HG02759 (cell line): ENCODE data around the gene MRPS15.
"Not testable (repeated sequence)": the region's sequence is repeated elsewhere in the genome, so short reads cannot be mapped to it uniquely, and the experiment has no call there.

Experiments
- ATAC-seq: cut with Tn5 transposase; IDR thresholded peaks from one replicate; pipeline ENCODE4 v1.9.1; 2021; ENCODE audit warnings: mild to moderate bottlenecking, moderate library complexity; ENCODE audit not compliant: unreplicated experiment

The MRPS15 gene

GRCh38 chr1:36484099-36484498 is 19.9 kb upstream of the MRPS15 start:
- no peak for ATAC-seq

DNA sequence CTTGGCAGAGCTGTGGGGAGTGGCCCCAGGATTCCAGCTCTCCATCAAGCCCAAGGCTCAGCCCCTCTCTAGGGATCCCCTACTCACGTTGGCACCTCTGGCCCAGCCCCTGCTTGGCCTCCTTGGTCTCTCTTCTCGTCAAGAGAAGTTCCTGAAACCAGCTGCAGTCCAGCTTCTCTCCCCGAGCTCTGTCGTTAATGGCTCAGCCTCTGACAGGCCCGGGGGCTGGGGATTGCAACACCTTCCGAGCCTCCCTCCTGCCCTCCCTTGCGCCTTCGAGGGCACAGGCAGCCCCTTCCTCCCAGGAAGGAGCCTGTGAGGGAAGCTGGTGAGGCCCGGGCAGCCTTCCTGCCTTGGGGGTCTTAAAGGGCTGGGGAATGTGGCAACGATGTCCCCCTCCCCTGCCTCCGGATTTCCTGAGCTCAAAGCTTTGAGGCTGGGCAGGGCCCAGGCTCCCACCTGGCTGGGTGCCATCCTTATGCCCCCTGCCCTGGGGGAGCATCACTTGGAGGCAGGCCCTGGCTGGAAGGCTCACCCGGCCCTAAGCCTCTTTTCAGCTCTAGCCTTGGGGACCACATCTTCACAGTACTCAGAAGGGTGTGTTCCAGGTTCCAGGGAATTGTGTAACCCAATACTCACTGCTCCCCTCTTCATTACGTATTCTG is 18.7 kb upstream of the MRPS15 start, which contains the start of gene CSF3R:
CSF3R (minus strand) TSS at position 190 of the 665 bp plus-strand sequence. CDS start 3,417 bp downstream, outside the sequence.
- ATAC-seq: no peak

DNA sequence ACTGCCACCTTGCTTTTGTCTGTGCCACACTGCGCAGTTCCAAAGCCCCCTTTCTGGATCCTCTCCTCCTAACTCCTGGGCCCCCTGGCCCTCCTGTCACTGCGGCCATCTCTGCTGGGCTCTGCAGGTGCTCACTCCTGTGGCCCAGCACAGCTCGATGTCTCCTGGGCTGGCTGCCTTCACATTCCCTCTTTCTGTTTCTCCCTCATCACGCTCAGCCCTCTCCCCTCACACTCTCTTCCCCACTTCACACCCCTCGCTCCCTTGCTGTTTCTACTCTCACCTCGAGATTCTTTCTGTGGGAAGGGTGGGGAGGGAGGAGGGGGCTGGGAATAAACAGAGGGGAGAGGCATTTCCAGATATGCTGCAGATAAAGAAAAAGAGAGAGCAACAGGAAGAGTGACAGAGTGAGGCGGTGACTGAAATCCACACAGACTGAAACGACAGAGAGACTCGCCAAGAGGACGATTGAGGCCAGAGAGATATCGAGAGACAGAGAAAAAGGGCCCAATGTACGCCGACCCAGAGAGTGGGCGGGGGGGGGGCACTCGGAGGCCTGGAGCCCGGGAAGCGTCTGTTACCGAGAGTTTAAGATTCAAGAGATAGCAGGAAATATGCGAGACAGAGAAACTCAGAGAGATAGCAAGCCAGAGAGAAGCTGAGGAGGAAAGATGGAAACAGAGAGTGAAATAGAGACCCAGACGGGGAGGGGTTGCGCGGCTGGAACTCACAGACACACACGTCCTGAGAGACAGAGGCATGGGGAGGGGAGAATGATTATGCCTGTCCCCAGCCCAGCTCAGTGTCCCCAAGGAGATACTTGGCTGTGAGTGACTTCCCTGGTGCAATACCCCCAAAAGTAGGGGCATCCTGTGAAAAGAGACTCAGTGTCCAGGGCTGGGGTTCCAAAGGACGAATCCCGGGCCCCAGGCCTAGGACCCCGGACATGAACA is 17.9 kb upstream of the MRPS15 start:
- ATAC-seq: no peak

DNA sequence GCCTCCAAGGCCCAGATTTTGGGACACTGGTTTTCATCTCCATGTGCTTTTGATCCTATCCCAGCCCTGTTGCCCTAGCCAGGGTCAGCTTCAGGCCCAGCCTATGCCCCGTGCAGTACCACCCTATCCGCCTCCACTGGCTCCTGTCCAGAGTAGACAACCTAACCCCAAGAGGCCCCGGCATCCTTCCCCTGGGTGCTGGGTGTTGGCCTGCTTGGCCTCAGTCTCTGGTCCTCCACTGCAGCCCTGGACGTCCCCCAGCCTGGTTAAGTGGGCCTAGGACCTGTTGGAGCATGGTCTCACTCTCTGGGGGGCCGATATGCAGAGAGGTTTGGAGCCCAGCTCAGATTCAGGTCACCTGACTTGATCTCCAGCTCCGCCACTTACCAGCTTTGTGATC is 16.9 kb upstream of the MRPS15 start:
- ATAC-seq: no peak

GRCh38 chr1:36480161-36480560 is 16.0 kb upstream of the MRPS15 start:
- ATAC-seq: no peak

GRCh38 chr1:36479505-36480051 is 15.4 kb upstream of the MRPS15 start:
- no peak for ATAC-seq

- not testable (repeated sequence) for ATAC-seq
These were observed 13.4 kb upstream of the MRPS15 start for GRCh38 chr1:36477615-36478014.

DNA sequence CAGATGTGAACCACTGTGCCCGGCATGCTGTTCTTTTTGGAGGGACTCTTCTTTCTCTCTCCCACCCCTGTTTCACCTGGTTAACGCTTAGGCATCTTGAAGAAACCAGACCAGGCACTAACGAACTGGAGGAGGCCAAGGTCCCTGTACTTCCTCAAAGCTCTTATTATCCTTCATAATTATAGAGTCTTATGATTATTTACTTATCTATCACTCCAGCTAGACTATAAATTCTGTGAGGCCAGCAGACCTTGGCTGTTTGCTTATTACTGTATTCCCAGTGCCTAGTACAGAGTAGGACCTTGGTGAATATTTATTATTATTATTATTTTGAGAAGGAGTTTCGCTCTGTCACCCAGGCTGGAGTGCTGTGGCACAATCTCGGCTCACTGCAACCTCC is 12.8 kb upstream of the MRPS15 start:
- no peak for ATAC-seq

- ATAC-seq: no peak
These were observed 11.9 kb upstream of the MRPS15 start for GRCh38 chr1:36475910-36476604.

- no peak for ATAC-seq
These were observed 11.2 kb upstream of the MRPS15 start for GRCh38 chr1:36475341-36475740.

DNA sequence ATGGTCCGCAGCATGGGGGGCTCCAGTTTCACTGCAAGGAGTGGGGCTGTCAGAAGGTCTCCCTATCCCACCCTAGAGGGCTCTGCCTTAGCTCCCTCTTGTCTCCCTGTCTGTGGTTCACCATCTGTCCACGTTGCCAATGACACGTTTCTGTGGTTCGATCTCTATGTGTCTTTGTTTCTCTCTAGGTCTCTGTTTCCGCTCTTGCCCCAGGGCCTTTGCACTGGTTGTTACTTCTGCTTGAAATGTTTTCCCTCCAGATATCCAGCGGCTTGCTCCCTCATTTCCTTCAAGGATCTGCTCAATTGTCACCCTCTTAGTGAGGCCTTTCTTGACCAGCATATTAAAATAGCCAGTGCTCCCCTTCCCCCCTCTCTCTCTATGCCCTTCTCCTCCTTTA is 8.5 kb upstream of the MRPS15 start:
- ATAC-seq: no peak

DNA sequence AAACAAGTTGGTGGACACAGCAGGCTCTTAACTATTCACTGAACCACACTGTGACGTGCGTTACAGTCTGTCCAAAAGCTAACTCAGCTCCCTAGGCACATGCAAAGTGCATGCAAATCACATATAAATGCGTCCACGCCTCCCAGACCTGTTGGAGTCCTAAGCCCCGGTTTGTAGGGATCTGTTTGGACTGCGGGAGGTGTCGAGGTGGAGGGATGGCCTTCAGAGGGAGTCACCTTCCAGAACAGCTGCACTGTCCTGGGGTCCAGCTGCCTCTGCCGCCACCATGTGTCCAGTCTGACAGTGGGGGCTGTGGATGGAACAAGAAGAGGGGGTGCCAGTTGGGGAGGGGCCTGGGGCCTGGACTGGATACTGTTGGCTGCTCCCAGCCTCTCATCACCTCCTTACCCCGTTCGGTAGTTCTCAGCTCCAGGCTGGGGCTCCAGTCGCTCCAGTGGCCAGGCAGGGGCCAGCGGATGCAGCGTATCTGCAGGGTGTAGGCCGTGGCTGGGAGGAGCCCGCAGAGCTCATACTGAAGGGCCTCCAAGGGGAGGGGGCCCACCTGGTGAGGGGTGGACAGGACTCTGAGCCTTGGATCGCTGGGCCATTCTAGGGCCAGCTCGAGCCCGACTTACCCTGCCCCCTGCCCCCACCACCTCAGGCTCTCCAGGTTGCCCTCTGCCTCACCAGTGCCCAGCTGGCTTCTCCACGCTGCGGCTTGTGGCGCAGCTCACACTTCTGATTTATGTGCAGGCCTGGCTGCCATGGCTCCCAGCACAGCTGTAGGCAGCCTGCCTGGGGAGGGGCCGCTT is 7.9 kb upstream of the MRPS15 start:
- ATAC-seq: no peak

DNA sequence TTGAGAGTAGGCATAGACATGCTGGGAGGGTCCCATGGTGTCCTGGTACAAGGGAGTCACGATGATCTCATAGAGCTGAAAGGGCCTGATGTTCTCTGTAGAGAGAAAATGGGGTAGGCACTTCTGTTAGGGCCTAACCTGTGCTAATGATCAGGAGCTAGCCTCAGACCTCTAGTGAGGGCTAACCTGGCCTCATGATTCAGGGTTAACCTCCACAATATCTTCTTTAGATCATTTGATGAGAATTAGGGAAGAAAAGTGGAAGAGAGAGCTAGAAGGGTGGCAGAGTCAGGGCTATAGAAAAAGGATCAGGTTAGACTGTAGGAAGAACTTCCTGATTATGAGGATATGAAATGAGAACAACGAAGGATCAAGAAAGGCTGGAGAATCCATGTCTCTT is 5.0 kb upstream of the MRPS15 start:
- no peak for ATAC-seq

DNA sequence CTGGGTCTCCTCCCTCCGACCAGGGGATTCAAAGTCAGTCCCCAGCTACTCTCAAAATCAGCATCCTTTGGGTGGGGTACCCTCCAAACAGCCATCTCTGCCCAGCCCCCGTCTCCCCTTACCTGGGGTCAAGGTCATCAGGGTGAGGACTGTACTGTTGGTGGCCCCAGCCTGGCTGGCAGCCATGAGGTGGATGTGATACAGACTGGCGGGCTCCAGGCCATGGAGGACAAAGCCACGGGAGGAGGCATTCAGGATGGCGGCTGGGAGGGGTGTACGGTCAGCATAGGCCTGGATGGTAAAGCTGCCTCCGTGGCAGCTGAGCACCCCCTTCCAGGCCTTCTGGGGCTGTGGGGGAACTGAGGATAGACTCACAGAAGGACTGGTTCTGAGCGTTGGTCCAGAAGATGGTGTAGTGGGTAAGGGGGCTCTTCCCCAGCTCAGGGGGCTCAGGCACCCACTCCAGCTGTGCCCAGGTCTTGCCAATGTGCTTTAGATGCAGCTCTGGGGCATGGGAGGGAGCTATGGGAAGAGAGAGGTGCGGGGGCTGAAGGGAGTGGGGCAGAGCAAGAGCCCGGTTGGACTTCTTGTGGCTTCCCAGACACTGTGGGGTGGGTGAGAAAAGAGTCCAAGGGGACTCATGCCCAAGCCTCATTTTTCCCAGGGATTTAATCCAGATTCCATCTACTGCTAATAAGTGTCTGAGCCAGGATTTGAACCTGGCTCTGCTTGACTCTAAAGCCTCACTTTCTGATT is 3.7 kb upstream of the MRPS15 start:
- no peak for ATAC-seq

DNA sequence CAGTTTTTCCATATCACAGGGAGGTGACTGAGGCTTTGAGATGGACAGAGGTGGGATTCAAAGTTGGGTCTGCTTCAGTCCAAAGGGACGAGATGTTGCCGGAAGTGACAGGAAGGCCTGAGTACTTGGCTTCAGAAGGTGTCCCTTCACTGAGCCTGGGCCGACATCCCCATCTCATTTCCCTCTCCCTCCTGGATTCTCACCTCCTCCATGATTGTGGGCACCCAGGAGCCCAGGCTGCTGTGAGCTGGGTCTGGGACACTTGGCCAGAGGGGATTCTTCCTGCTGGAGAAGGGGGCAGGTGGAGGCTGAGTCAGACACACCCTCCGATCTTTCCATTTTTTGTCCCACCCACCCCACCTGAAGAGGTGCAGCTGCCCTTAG is 2.8 kb upstream of the MRPS15 start:
- no peak for ATAC-seq

- no peak for ATAC-seq
These were observed 2.3 kb upstream of the MRPS15 start for GRCh38 chr1:36466370-36467026.

GRCh38 chr1:36465731-36466369 is 1.7 kb upstream of the MRPS15 start:
- ATAC-seq: no peak

DNA sequence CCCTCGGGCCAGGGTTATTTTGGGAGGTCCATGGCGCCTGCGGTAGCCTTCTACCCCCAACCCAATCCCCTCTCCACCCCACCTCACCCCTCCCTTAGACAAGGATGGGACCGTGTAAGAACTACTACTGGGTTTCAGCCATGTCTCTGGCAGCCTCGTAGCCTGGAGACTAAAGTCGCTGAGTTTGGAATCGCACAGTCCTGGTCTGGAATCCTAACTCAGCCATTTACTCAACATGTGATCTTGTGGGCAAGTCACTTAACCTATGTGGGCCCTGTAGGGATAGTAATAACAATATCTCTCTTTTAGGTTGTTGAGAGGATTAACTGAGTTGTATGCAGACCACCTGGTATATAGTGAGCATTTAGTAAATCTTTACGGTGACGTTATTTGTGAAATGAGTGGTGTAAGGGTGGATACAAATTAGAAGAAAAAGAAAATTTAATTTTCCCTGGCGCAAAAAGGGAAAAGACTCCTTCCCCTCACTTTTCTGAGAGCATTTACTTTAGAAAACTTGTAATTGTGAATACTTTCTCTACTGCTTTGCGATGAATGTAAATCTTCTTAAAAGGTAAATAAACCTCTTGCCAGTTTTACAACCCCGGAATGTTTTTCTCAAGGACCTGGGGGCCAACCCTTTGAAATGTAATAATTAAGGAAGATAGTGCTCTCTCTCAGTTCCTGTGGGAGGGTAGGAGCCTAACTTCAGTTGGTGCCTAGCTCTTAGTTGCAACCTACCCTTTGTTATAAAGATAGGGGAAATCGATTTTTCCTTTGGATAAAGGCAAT is 615 bp upstream of the MRPS15 start:
- ATAC-seq: peak; percentile 31
